Hypothalamus (tissue), 51 donors: ENCODE measurements around the gene THADA.

Experiments
- DNase-seq, 51 donors: peaks; one replicate each; lab custom pipeline; 2025; lab: John Stamatoyannopoulos, UW

The THADA gene

DNA sequence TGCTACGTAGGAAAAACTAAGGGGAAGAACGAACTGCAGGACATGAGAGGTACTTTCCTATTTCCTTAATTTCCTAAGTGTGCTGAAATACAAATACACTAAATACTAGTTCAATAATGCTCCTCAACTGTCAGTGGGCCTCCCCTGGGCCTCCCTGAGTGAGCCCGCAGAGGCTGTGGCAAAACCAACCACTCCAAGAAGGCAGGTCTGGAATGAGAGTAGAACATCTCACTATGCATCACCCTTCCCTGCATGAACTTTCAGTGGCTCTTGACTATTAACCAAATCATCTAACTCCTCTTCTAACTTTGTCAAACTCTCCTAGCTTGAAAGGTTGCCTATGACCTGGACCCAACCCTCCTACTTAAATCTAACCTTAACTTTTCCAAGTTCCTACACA, 84.6 kb downstream of the THADA start:
- no peak for DNase-seq

DNA sequence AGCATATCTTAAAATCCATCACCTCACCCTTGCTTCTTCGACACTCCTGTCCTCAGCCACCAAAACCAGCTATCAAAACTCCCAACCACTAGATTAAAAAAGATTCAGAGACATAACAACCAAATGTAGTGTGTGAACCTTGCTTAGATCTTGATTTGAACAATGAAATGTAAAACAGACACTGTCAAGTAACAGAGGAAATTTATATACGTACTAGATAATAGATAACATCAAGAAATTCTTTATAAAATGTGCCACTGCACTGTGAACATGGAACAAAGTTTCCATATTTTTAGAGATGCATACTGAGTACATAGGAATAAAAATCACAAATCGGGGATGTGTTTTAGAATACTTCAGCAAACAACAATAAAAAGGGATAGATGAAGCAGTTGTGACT, 86.0 kb downstream of the THADA start:
- DNase-seq = no peak

DNA sequence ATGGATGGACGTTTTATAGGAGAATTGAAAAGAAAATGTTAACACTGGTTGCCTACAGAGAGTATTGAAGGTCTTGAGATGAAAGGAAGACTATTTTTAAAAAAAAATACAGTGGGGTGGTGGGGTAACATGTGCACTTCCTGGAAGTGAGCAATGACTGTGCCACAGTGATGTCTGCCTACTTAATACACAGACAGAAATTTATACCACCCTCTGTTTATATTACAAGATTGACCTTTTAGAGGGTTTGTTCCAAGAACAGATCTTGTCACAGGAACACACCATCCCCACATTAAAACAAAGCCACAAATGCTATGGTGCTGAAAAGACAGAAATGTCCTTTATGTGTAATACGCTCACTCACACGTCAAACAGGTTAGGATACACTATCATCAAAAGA, 87.6 kb downstream of the THADA start:
- DNase-seq = no peak

DNA sequence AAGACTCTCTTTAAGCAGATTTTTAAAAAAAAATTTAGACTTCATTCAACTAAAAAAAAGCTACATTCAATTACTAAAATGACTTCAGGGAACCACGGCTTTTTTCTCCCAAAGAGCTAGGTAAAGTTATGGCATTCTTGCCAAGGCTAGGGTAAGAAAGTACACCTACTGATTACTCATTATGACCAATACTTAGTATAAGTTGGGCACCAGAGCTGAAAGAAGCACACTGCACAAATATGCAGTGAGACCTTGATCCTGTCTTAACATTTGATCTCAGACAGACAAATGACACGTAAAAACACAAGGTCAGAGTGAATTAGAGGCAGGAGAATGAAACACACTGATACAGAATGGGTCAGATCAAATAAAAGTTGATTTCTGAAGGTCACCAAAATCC, 88.7 kb downstream of the THADA start:
- no peak for DNase-seq

GRCh38 chr2:43495727-43496126, 100.1 kb downstream of the THADA start:
- no peak for DNase-seq

DNA sequence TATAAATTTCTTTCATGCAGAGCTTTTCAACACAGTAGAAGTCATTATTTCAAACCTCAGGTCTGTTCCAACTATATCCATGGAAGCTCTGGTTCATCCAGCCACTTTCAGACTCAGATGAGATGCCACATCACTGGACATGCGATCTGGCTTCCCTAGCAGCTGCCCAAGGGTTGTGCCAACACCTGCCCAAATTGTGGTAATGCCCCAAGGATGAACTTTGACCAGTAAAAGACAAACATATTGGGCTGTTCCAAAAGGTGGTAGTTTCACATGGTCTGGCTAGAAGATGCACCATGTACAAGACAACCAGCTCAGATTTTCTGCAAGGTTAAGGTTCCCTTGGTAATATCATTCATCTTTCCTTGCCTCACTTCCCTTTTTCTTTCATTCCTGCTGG, 101.9 kb downstream of the THADA start:
- DNase-seq = no peak

DNA sequence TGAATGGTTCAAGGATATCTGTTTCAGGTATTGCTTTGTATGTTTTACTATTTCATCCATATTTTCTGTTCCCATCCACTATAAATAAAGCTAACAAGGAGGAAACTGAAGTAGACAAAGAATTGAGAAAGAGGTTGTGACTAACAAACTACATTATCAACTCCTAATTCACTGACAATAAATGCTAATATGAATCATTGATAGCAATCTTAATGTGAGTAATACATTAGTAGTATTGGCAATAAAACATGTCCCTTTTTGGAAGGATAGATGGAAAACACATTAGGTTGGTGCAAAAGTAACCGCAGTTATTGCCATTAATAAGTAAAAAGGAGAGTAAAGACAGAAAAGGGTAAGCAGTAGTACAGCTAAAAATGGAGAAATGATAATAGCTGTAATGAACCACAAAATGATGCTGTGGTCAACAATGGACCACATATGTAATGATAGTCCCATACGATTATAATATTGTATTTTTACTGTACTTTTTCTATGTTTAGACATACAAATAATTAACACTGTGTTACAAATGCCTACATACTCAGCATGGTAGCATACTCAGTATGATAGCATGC, 104.7 kb downstream of the THADA start:
- DNase-seq = no peak

GRCh38 chr2:43490252-43490786, 105.5 kb downstream of the THADA start:
- no peak for DNase-seq

- DNase-seq = no peak
Measured at GRCh38 chr2:43488737-43489136, 107.1 kb downstream of the THADA start.

- no peak for DNase-seq
Measured at GRCh38 chr2:43486603-43487002, 109.2 kb downstream of the THADA start.

GRCh38 chr2:43484323-43484930, 111.4 kb downstream of the THADA start:
- peak in 1 of 51 donors; percentile 28 for DNase-seq

GRCh38 chr2:43482961-43483360, 112.9 kb downstream of the THADA start:
- DNase-seq = no peak

DNA sequence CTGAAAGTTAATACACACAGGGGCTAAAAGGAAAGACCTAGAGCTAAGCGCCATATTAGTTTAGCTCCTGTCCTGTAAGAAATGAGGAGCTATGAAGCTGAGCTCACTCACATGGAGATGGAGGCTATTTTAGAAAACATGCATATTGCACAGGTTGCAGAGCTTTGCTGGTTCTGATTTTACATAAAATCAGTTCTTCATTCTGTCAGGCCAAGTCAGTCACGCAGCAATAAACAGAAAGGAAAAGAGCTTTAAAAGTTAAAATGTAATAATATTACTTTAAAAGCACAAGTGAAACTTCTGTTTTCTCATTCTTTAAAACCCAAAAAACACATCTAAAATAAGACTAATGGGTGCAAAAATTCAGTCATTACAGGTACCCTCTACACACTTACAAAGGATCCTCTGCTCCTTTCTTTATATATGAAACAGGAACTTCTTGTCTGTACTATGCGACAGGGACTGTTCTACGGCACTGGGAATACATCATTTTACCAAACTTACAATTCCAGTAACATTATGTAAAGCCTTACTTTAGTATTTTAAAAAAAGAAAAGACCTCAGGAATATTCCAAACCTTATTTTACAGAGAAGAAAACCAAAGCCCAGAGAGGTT, 113.8 kb downstream of the THADA start:
- DNase-seq = no peak

- DNase-seq = no peak
Measured at GRCh38 chr2:43480874-43481273, 115.0 kb downstream of the THADA start.

- no peak for DNase-seq
Measured at GRCh38 chr2:43478412-43479086, 117.3 kb downstream of the THADA start.

GRCh38 chr2:43475922-43476321, 119.9 kb downstream of the THADA start:
- no peak for DNase-seq

DNA sequence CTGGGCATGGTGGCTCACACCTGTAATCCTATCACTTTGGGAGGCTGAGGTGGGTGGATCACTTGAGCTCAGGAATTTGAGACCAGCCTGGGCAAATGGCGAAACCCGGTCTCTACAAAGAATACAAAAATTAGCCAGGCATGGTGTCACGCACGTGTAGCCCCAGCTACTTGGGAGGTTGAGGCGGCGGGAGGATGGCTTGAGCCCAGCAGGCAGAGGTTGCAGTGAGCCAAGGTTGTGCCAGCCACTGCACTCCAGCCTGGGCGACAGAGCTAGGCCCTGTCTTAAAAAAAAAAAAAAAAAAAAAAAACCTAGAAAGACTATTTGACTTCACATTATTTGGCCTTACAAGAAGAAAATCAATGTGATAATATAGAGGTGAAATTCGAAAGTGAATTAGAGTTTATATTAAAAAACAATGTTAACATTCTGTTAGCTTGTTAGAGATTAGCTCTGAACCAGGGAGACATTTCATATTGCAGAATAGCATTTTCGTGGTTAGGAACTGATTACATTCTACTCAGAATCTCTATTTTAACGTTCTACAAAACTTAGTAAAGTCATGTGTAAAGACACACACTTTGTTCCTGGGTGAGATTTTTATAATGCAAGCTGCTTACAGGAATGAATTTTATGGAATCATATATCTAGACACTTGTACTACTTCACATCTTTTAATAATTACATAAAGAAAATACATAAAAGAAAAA, 120.5 kb downstream of the THADA start:
- DNase-seq = no peak

GRCh38 chr2:43474273-43474672, 121.6 kb downstream of the THADA start:
- no peak for DNase-seq

DNA sequence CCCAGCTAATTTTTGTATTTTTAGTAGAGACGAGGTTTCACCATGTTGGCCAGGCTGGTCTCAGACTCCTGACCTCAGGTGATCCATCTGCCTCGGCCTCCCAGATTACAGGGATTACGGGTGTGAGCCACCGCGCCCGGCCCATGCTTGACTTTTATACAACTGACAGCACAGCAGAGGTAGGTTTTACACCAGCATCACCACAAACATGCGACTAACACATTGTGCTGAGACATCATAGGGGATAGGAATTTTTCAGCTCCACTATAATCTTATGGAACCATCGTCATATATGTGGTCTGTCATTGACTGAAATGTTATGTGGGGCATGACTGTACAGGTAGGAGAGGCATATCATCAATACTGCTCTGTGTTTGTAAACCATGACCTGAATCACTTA, 122.1 kb downstream of the THADA start:
- DNase-seq = no peak

- no peak for DNase-seq
Measured at GRCh38 chr2:43472527-43473194, 123.2 kb downstream of the THADA start.

GRCh38 chr2:43469713-43470112, 126.1 kb downstream of the THADA start:
- DNase-seq = no peak
